Measurements from ENCODE around the gene HSD17B14.
"Not testable (repeated sequence)": the region's sequence is repeated elsewhere in the genome, so short reads cannot be mapped to it uniquely, and the experiment has no call there.

Gene HSD17B14

GRCh38 chr19:48796298-48797083, 39.8 kb downstream of the HSD17B14 start:
- DNase-seq (ENCODE audit: low read depth) = no peak

- DNase-seq (ENCODE audit: low read depth) = no peak
Measured at GRCh38 chr19:48795685-48796070, 40.6 kb downstream of the HSD17B14 start.

- DNase-seq (ENCODE audit: low read depth) = peak; percentile 77
Measured at GRCh38 chr19:48795055-48795684, 41.1 kb downstream of the HSD17B14 start.

DNA sequence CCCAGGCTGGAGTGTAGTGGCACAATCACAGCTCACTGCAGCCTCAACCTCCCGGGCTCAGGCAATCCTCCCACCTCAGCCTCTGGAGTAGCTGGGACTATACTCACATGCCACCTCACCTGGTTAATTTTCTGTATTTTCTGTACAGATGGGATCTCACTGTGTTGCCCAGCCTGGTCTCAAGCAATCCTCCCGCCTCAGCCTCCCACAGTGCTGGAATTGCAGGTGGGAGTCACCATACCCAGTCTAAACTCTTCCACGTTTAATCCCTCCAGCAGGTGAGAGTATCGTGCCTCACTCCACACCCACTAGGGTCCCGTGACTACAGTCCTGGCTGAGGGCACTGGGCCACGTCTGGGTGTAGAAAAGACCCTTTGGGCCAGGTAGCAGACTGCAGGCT, 42.0 kb downstream of the HSD17B14 start:
- DNase-seq (ENCODE audit: low read depth) = no peak

GRCh38 chr19:48793271-48793670, 43.0 kb downstream of the HSD17B14 start:
- DNase-seq (ENCODE audit: low read depth) = no peak

DNA sequence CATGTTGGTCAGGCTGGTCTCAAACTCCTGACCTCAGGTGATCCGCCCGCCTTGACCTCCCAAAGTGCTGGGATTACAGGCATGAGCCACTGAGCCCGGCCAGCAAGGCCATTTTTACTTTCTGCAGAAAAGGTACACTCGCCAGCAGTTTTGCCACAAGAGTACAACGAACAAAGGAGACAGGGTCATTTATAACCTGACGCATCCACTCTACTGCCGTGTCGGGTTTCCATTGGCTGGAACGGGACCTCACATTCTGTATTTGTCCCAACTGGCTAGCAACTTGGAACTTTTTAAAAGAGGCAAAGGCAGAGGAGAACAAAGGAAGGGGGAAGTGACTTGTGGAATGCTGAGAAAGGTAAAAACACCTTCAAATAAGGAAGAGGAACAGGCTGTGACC, 49.0 kb downstream of the HSD17B14 start:
- not testable (repeated sequence) for DNase-seq (ENCODE audit: low read depth)

GRCh38 chr19:48786422-48786821, 49.9 kb downstream of the HSD17B14 start:
- not testable (repeated sequence) for DNase-seq (ENCODE audit: low read depth)

DNA sequence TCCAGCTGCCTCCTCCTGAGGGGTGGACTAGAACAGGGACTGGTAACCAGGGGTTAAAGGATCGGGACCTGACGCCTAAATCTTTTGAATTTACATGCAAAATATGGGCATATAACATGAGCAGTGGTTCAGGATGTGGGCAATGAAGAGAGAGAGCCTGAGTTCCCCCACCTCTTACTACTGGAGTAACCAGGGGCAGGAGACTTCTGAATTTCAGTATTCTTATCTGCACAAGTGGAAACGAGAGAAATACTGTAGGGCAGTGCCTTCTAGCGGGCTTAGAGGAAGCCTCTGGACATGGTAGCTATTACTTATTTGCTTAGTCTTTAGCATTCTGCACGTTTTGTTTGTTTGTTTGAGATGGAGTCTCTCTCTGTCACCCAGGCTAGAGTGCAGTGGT, 51.8 kb downstream of the HSD17B14 start:
- no peak for DNase-seq (ENCODE audit: low read depth)

GRCh38 chr19:48780631-48781391, 55.5 kb downstream of the HSD17B14 start:
- no peak for DNase-seq (ENCODE audit: low read depth)

DNA sequence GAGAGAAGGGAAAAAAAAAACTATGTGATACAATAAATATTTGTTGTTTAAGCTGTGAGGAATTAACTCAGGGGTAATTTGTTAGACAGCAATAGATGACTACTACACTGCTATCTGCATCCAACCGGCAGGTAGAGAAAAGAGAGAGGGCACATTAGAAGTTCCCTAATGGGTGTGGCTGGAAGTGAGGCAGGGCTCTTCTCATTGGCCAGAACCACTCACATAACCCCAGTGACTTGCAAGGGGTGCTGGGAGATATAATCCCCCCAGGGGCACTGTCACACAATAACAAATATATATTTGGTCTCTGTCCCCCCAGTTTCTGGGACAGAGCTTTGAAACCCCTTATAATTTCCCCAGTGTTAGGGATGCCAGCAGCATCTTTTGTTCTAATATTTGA, 56.7 kb downstream of the HSD17B14 start:
- no peak for DNase-seq (ENCODE audit: low read depth)

- DNase-seq (ENCODE audit: low read depth) = no peak
Measured at GRCh38 chr19:48777720-48778119, 58.6 kb downstream of the HSD17B14 start.

GRCh38 chr19:48777139-48777538, 59.2 kb downstream of the HSD17B14 start:
- DNase-seq (ENCODE audit: low read depth) = no peak

DNA sequence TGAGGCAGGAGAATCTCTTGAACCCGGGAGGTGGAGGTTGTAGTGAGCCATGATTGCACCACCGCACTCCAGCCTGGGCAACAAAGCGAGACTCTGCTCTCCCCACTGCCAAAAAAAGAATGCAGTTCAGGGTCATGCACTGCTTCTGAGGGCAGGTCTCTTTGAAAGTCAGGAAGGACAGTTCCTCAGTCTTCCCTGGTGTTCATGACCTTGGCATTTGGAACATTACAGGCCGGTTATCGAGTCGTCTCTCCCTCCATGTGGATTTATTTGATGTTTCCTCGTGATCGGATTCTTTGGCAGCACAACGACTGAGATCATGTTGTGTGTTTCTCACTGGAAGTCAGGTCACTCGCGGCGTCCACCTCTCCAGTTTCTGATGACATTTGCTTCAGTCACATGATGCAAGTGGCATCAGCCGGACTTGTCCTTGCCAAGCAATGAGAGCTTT, 63.8 kb downstream of the HSD17B14 start:
- DNase-seq (ENCODE audit: low read depth) = no peak

GRCh38 chr19:48770734-48771472, 65.4 kb downstream of the HSD17B14 start:
- DNase-seq (ENCODE audit: low read depth) = no peak

- DNase-seq (ENCODE audit: low read depth) = peak; percentile 50
Measured at GRCh38 chr19:48770266-48770665, 66.0 kb downstream of the HSD17B14 start.

GRCh38 chr19:48768994-48769713, 67.1 kb downstream of the HSD17B14 start:
- no peak for DNase-seq (ENCODE audit: low read depth)

DNA sequence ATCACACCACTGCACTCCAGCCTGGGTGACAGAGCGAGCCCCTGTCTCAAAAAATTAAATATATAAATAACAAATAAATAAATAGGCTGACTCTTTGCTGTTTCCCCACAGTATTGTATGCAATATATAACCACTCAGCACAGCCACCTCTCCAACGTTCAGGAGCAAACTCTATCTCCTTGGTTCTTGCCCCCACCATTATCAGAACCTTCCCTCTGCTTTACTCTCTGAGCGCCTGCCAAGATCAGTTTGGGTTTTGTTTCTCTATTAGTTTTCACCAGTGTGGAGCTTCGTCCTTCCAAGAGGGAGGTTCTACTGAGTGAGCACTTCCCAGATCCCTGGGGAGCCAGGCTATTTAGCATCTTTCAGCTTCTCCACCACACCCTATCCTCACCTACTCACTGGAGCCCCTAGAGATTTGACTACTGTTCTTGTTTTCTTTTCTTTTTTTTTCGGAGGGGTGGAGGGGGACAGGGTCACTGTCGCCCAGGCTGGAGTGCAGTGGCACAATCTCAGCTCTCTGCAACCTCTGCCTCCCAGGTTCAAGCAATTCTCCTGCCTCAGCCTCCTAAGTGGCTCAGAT, 68.0 kb downstream of the HSD17B14 start:
- DNase-seq (ENCODE audit: low read depth) = not testable (repeated sequence)

DNA sequence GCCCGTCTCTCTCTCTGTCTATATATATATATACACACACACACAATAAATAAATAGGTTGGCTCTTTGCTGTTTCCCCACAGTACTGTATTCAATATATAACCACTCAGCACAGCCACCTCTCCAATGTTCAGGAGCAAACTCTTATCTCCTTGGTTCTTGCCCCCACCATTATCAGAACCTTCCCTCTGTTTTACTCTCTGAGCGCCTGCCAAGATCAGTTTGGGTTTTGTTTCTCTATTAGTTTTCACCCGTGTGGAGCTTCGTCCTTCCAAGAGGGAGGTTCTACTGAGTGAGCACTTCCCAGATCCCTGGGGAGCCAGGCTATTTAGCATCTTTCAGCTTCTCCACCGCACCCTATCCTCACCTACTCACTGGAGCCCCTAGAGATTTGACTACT, 70.5 kb downstream of the HSD17B14 start:
- DNase-seq (ENCODE audit: low read depth) = not testable (repeated sequence)

Measured in GM04503 (cell line).